HepG2 (cell line): ENCODE results near the gene SNAI3. TPM values are rescaled to one million over a fixed set of nuclear protein-coding genes. Genes with fewer than 3 reads are reported as not detected.

ENCODE experiments used
- AFF4 ChIP-seq: sonication (generic); formaldehyde crosslinking; IDR thresholded peaks from 2 replicates; pipeline ENCODE4 v1.4.0; 2020; ENCODE audit warnings: missing genetic modification reagents
- CBFB ChIP-seq: sonication (generic); formaldehyde crosslinking; IDR thresholded peaks from 2 replicates; pipeline ENCODE4 v1.4.0; 2020; ENCODE audit warnings: missing genetic modification reagents
- FOXM1 ChIP-seq: sonication (generic); formaldehyde crosslinking; IDR thresholded peaks from 2 replicates; pipeline ENCODE4 v1.5.0; 2020; ENCODE audit warnings: missing genetic modification reagents
- HHEX ChIP-seq: IDR thresholded peaks from 2 replicates; pipeline ENCODE4 v1.6.1; 2016; ENCODE audit warnings: control low read depth
- HNF4A ChIP-seq: sonication (generic); formaldehyde crosslinking; IDR thresholded peaks from 2 replicates; pipeline ENCODE4 v1.4.0; 2020; ENCODE audit warnings: missing genetic modification reagents
- HNRNPK ChIP-seq: fragments of 200-400 bp; formaldehyde crosslinking; IDR thresholded peaks from 2 replicates; pipeline ENCODE4 v1.6.1; 2018; ENCODE audit warnings: low read length, low read depth, moderate library complexity, mild to moderate bottlenecking; ENCODE audit not compliant: poor library complexity, severe bottlenecking
- JDP2 ChIP-seq: sonication (generic); formaldehyde crosslinking; IDR thresholded peaks from 2 replicates; pipeline ENCODE4 v1.8.1; 2022; ENCODE audit warnings: missing genetic modification reagents, borderline replicate concordance
- MIXL1 ChIP-seq: IDR thresholded peaks from 2 replicates; pipeline ENCODE4 v1.6.1; 2016
- NFYC ChIP-seq: IDR thresholded peaks from 2 replicates; pipeline ENCODE4 v1.6.1; 2016; ENCODE audit warnings: missing genetic modification reagents, missing compliant biosample characterization
- REXO4 ChIP-seq: sonication (generic); formaldehyde crosslinking; IDR thresholded peaks from 2 replicates; pipeline ENCODE4 v1.8.0; 2022; ENCODE audit warnings: missing genetic modification reagents, mild to moderate bottlenecking, borderline replicate concordance
- THAP11 ChIP-seq: IDR thresholded peaks from 2 replicates; pipeline ENCODE4 v1.6.1; 2016; ENCODE audit warnings: missing biosample characterization, missing genetic modification reagents
- YEATS2 ChIP-seq: sonication (generic); formaldehyde crosslinking; IDR thresholded peaks from 2 replicates; pipeline ENCODE4 v1.4.0; 2020; ENCODE audit warnings: missing genetic modification reagents, borderline replicate concordance
- ZFP36L2 ChIP-seq: sonication (generic); formaldehyde crosslinking; IDR thresholded peaks from 2 replicates; pipeline ENCODE4 v1.4.0; 2020; ENCODE audit warnings: missing genetic modification reagents
- ZNF263 ChIP-seq: sonication (generic); formaldehyde crosslinking; IDR thresholded peaks from 2 replicates; pipeline ENCODE4 v1.4.0; 2020; ENCODE audit warnings: missing genetic modification reagents
- ZNF615 ChIP-seq: sonication (generic); formaldehyde crosslinking; IDR thresholded peaks from 2 replicates; pipeline ENCODE4 v1.5.0; 2020; ENCODE audit warnings: mild to moderate bottlenecking, missing genetic modification reagents, borderline replicate concordance
- ZNF75D ChIP-seq: sonication (generic); formaldehyde crosslinking; IDR thresholded peaks from 2 replicates; pipeline ENCODE4 v1.8.1; 2023; ENCODE audit warnings: missing genetic modification reagents, mild to moderate bottlenecking, borderline replicate concordance
- polyA plus RNA-seq, 8 experiments: library from polyadenylated mRNA; depleted of rRNA in 3 of 8; stranded (reverse) in 7 of 8; unstranded in 1 of 8; fragments of >200 nt; fragmentation: Illumina TruSeq in 4 of 8; extraction: Trizol in 4 of 8; gene quantifications; 2 replicates each; pipeline versions ENCODE4 v1.2.1 to v1.2.3, GENCODE V29; 2011 to 2016; ENCODE audit warnings: low read depth in 4 of 8, missing spikeins in 1 of 8, mixed read lengths in 1 of 8; ENCODE audit not compliant: insufficient read depth in 1 of 8
- total RNA-seq, 5 experiments: library from RNA; depleted of rRNA; stranded (reverse); fragments of >200 nt; fragmentation: Illumina TruSeq; extraction: Trizol; gene quantifications; 2 replicates each; pipeline ENCODE4 v1.2.3, GENCODE V29; 2016; ENCODE audit warnings: low read depth in 1 of 5
- TF ChIP-seq, protein P1 (sequence below): sonication (generic); formaldehyde crosslinking; conservative IDR thresholded peaks from 2 replicates; pipeline ENCODE4 v1.8.1; 2023; ENCODE audit warnings: missing genetic modification reagents
- TF ChIP-seq, protein P2 (sequence below): sonication (generic); formaldehyde crosslinking; IDR thresholded peaks from 2 replicates; pipeline ENCODE4 v1.4.0; 2020; ENCODE audit warnings: missing genetic modification reagents, low read depth, mild to moderate bottlenecking, borderline replicate concordance
- TF ChIP-seq, protein P3 (sequence below): IDR thresholded peaks from 2 replicates; pipeline ENCODE4 v1.6.1; 2016; ENCODE audit warnings: low read depth, borderline replicate concordance

Gene SNAI3
- total and polyA plus RNA-seq, 2 of the 13 experiments (the other 11 are each of a cell fraction or from before 2014, with no cell fraction given) = 0.09 to 0.18 TPM

DNA sequence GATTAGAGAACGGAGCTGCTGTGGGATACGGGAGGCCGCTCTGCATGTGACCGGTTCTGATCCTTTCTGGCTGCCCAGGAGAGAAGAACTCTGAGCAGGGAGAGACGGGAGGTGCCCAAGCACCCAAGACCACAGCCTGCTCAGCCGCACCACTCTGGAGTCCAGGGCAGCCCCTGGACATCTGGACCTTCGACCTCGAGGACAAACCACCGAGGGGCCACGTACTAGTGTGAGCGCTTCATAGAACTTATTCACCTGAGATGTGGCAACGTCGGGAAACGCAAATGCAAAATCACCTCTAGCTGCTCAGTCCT lies 14.0 kb upstream of the SNAI3 start (continued):
- no peak for TF ChIP-seq AFF4
- TF ChIP-seq FOXM1 (CRISPR knock-in tag) = no peak
- TF ChIP-seq HHEX = peak; percentile 18; the same call in 1 of the 2 replicates
- no peak for TF ChIP-seq ZFP36L2 (CRISPR knock-in tag)
- TF ChIP-seq, protein P1, sequence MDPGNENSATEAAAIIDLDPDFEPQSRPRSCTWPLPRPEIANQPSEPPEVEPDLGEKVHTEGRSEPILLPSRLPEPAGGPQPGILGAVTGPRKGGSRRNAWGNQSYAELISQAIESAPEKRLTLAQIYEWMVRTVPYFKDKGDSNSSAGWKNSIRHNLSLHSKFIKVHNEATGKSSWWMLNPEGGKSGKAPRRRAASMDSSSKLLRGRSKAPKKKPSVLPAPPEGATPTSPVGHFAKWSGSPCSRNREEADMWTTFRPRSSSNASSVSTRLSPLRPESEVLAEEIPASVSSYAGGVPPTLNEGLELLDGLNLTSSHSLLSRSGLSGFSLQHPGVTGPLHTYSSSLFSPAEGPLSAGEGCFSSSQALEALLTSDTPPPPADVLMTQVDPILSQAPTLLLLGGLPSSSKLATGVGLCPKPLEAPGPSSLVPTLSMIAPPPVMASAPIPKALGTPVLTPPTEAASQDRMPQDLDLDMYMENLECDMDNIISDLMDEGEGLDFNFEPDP (CRISPR knock-in tag) = no peak
- TF ChIP-seq ZNF615 (CRISPR knock-in tag) = no peak
- no peak for TF ChIP-seq CBFB (CRISPR knock-in tag)
- TF ChIP-seq ZNF263 = no peak
- TF ChIP-seq HNRNPK = no peak
- TF ChIP-seq JDP2 (CRISPR knock-in tag) = no peak
- TF ChIP-seq YEATS2 = no peak
- peak; percentile 60; the same call in 1 of the 2 replicates for TF ChIP-seq REXO4 (CRISPR knock-in tag)
- TF ChIP-seq, protein P2, sequence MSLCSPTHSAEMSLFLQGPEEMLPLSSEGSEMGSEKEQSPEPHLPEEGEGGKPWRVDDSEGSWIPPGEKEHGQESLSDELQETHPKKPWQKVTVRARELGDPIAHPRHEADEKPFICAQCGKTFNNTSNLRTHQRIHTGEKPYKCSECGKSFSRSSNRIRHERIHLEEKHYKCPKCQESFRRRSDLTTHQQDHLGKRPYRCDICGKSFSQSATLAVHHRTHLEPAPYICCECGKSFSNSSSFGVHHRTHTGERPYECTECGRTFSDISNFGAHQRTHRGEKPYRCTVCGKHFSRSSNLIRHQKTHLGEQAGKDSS (CRISPR knock-in tag) = 0 out of 2 replicates have a peak, but pooled peaks have one; percentile 8
- TF ChIP-seq THAP11 (CRISPR knock-in tag) = no peak
- TF ChIP-seq HNF4A (CRISPR knock-in tag) = 0 out of 2 replicates have a peak, but pooled peaks have one; percentile 45
- TF ChIP-seq MIXL1 = no peak
- no peak for TF ChIP-seq ZNF75D (CRISPR knock-in tag)
- no peak for TF ChIP-seq NFYC (CRISPR knock-in tag)
- TF ChIP-seq, protein P3, sequence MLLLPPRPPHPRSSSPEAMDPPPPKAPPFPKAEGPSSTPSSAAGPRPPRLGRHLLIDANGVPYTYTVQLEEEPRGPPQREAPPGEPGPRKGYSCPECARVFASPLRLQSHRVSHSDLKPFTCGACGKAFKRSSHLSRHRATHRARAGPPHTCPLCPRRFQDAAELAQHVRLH (CRISPR knock-in tag) = no peak
